HepG2 (cell line): ENCODE measurements around the gene KCTD21.

Experiments used
- ATF6 ChIP-seq: sonication (generic); formaldehyde crosslinking; conservative IDR thresholded peaks from 2 replicates; pipeline ENCODE4 v1.4.0; 2020; ENCODE audit warnings: missing genetic modification reagents
- CBX5 ChIP-seq: sonication (generic); formaldehyde crosslinking; IDR thresholded peaks from 2 replicates; pipeline ENCODE4 v1.4.0; 2020; ENCODE audit warnings: missing genetic modification reagents, borderline replicate concordance
- CREM ChIP-seq, 2 experiments: sonication (generic) in 1 of 2; formaldehyde crosslinking in 1 of 2; IDR thresholded peaks; 2 replicates each; pipeline versions ENCODE4 v1.4.0 to v1.6.1; 2016 to 2020; ENCODE audit warnings: antibody characterized with exemption in 1 of 2, mild to moderate bottlenecking in 1 of 2, missing genetic modification reagents in 1 of 2
- EED ChIP-seq: sonication (generic); formaldehyde crosslinking; IDR thresholded peaks from 2 replicates; pipeline ENCODE4 v1.5.0; 2020; ENCODE audit warnings: mild to moderate bottlenecking, missing genetic modification reagents
- ELF3 ChIP-seq: IDR thresholded peaks from 2 replicates; pipeline ENCODE4 v1.6.1; 2016; ENCODE audit warnings: missing genetic modification reagents, missing compliant biosample characterization
- HDAC2 ChIP-seq: sonication (generic); formaldehyde crosslinking; IDR thresholded peaks from 2 replicates; pipeline ENCODE4 v1.4.0; 2020; ENCODE audit warnings: missing genetic modification reagents
- NAIF1 ChIP-seq: sonication (generic); formaldehyde crosslinking; IDR thresholded peaks from 2 replicates; pipeline ENCODE4 v1.5.0; 2020; ENCODE audit warnings: mild to moderate bottlenecking, missing genetic modification reagents, borderline replicate concordance
- SIN3A ChIP-seq: IDR thresholded peaks from 2 replicates; pipeline ENCODE4 v1.6.1; 2011; ENCODE audit warnings: low read depth, mild to moderate bottlenecking, control low read depth, low read length, borderline replicate concordance
- SNAPC2 ChIP-seq: sonication (generic); formaldehyde crosslinking; IDR thresholded peaks from 2 replicates; pipeline ENCODE4 v1.8.1; 2022; ENCODE audit warnings: mild to moderate bottlenecking, missing genetic modification reagents
- ZNF549 ChIP-seq: sonication (generic); formaldehyde crosslinking; IDR thresholded peaks from 2 replicates; pipeline ENCODE4 v1.5.0; 2020; ENCODE audit warnings: missing genetic modification reagents
- ZNF816 ChIP-seq: sonication (generic); formaldehyde crosslinking; IDR thresholded peaks from 2 replicates; pipeline ENCODE4 v1.8.0; 2022; ENCODE audit warnings: missing genetic modification reagents, mild to moderate bottlenecking, borderline replicate concordance

- TF ChIP-seq ATF6 (CRISPR knock-in tag) (no peak), HDAC2 (CRISPR knock-in tag) (no peak), ZNF816 (no peak), CREM (IDR thresholded peaks at IDR 0.05) (no peak), CREM (CRISPR knock-in tag; IDR thresholded peaks at IDR 0.05) (no peak), SNAPC2 (no peak), NAIF1 (no peak), EED (CRISPR knock-in tag) (no peak), SIN3A (no peak), ELF3 (CRISPR knock-in tag) (no peak), ZNF549 (CRISPR knock-in tag) (no peak), CBX5 (no peak)
These were observed 43.6 kb upstream of the KCTD21 start for GRCh38 chr11:78231962-78232501.
